AG04450 (cell line): ENCODE measurements around the gene KLF15. TPM values are rescaled to one million over a fixed set of nuclear protein-coding genes. Genes with fewer than 3 reads are reported as not detected.

Experiments used
- CTCF ChIA-PET: fragments of 300-600, 350-600 bp; formaldehyde crosslinking; extraction: SDS; loops from one replicate; lab custom pipeline; 2022; ENCODE audit warnings: antibody characterized with exemption, inconsistent platforms; lab: Charles Lee
- POLR2A ChIA-PET: fragments of 350-600 bp; formaldehyde crosslinking; extraction: SDS; loops from one replicate; lab custom pipeline; 2021; ENCODE audit warnings: antibody characterized with exemption, inconsistent platforms; lab: Yijun Ruan, JAX
- DNase-seq: peaks from one replicate; pipeline ENCODE4 v3.0.0-alpha.2; 2011; ENCODE audit warnings: low read depth, low spot score
- H3K27ac ChIP-seq: one replicate; pipeline ENCODE4 v1.5.1; 2012; ENCODE audit warnings: low read depth, low read length, control low read depth
- H3K27me3 ChIP-seq: one replicate; pipeline ENCODE4 v1.6.0; 2012; ENCODE audit warnings: low read length; ENCODE audit not compliant: control insufficient read depth, insufficient read depth
- H3K4me3 ChIP-seq: 2 replicates; pipeline ENCODE4 v1.5.1; 2011; ENCODE audit warnings: mild to moderate bottlenecking, low read depth, low read length, control low read depth
- H3K9me3 ChIP-seq: 2 replicates; pipeline ENCODE4 v1.5.1; 2012; ENCODE audit warnings: low read length; ENCODE audit not compliant: control insufficient read depth, insufficient read depth
- CTCF ChIP-seq: IDR thresholded peaks from 2 replicates; pipeline ENCODE4 v1.5.1; 2011; ENCODE audit warnings: low read depth, low read length, control low read depth, inconsistent platforms
- polyA plus RNA-seq: library from polyadenylated mRNA; depleted of rRNA; stranded (reverse); fragments of >200 nt; gene quantifications from 2 replicates; pipeline ENCODE4 v1.2.3, GENCODE V29; 2011

Gene KLF15
- polyA plus RNA-seq, 1 experiment = 0.38 TPM

- H3K4me3 ChIP-seq = no peak overlapping the region
These were observed 23.0 kb upstream of the KLF15 start for GRCh38 chr3:126380011-126380768.

GRCh38 chr3:126378341-126378751, 21.1 kb upstream of the KLF15 start:
- H3K27ac ChIP-seq = no peak overlapping the region
- ChIA-PET CTCF (interaction anchor here (0.7 to 1.6 kb wide), 3 partner anchors 10 to 119 kb away, joined by 3 to 4 read pairs (median 3); no protein-coding TSS in a partner anchor), POLR2A (no interaction called here)
- no peak for DNase-seq
- peaks cover 18% of the 10 kb centered on the region for H3K27me3 ChIP-seq
- no peak for TF ChIP-seq CTCF
- H3K4me3 ChIP-seq = no peak overlapping the region
- H3K9me3 ChIP-seq = no peaks in the 10 kb centered on the region; the same call in 1 of the 2 replicates

More at GRCh38 chr3:126380011-126380768, 23.0 kb upstream of the KLF15 start:
- Histone ChIP-seq H3K9me3 (no peaks in the 10 kb centered on the region; the same call in 1 of the 2 replicates), H3K27me3 (peaks cover 18% of the 10 kb centered on the region), H3K27ac (no peak overlapping the region)
- ChIA-PET POLR2A (interaction anchor here (0.6 kb wide), 1 partner anchor 36 kb away, joined by 4 read pairs; no protein-coding TSS in a partner anchor), CTCF (interaction anchor here (0.9 to 1.9 kb wide), 4 partner anchors 9 to 181 kb away, joined by 3 to 6 read pairs (median 4); no protein-coding TSS in a partner anchor)
- DNase-seq = no peak
- no peak for TF ChIP-seq CTCF

DNA sequence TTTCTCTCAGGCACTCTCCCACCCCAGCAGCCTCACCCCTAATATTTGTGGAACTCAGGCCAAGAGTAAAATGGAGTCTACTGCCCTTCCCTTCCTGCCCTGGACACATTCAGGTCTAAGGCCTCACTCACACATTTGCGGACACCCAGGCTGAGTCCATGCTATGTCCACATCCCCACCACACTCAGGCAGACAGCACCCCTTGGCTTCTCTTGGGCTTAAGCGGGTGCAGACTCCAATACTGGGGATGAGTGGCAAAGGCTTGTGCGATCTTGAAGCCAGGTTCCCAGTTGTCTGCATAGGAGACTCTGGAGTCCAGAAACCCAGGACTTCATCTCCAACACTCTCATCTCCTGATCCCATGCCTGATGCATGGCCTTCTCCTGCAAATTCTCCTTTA, 20.0 kb upstream of the KLF15 start:
- TF ChIP-seq CTCF = no peak
- Histone ChIP-seq H3K27me3 (peaks cover 18% of the 10 kb centered on the region), H3K4me3 (no peak overlapping the region), H3K27ac (no peak overlapping the region), H3K9me3 (no peaks in the 10 kb centered on the region; the same call in 1 of the 2 replicates)
- ChIA-PET POLR2A (no interaction called here), CTCF (interaction anchor here (1.7 kb wide), 1 partner anchor 131 kb away, joined by 6 read pairs; no protein-coding TSS in a partner anchor)
- DNase-seq = no peak

GRCh38 chr3:126376444-126376843, 19.2 kb upstream of the KLF15 start:
- POLR2A ChIA-PET = no interaction called here
- Histone ChIP-seq H3K27ac (no peak overlapping the region), H3K4me3 (no peak overlapping the region), H3K9me3 (no peaks in the 10 kb centered on the region; the same call in 1 of the 2 replicates), H3K27me3 (peaks cover 16% of the 10 kb centered on the region)
- CTCF ChIA-PET = interaction anchor here (0.5 to 1.7 kb wide), 2 partner anchors 12 to 130 kb away, joined by 4 to 6 read pairs; no protein-coding TSS in a partner anchor
- no peak for TF ChIP-seq CTCF
- DNase-seq = no peak

GRCh38 chr3:126375835-126376331, 18.7 kb upstream of the KLF15 start:
- ChIA-PET CTCF (interaction anchor here (0.5 to 1.7 kb wide), 2 partner anchors 13 to 130 kb away, joined by 4 to 6 read pairs; no protein-coding TSS in a partner anchor), POLR2A (no interaction called here)
- Histone ChIP-seq H3K4me3 (no peak overlapping the region), H3K9me3 (no peaks in the 10 kb centered on the region; the same call in 1 of the 2 replicates), H3K27ac (no peak overlapping the region), H3K27me3 (peaks cover 15% of the 10 kb centered on the region)
- DNase-seq = no peak
- TF ChIP-seq CTCF = no peak
